ENCODE data around the gene SEC61A1.

DNA sequence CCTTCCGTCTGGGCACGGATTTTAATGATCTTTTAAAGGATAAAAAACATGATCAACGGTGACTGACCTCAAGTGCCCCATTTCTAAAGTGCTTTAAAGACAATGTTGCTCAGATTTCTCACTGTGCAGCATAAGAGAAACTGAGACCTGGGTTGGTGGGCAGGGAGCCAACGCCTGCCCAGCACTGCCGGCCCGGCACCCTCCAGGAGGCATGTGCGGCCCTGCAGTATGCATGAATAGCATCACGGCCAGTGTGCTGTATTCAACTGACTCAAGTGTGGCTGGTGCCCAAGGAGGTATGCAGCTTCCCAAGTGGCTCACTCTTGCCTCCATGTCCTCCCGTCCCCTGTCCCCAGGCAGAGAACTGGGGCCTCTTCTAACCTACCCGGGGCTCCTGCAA lies 30.3 kb downstream of the SEC61A1 start:
- TF ChIP-seq, protein P1, sequence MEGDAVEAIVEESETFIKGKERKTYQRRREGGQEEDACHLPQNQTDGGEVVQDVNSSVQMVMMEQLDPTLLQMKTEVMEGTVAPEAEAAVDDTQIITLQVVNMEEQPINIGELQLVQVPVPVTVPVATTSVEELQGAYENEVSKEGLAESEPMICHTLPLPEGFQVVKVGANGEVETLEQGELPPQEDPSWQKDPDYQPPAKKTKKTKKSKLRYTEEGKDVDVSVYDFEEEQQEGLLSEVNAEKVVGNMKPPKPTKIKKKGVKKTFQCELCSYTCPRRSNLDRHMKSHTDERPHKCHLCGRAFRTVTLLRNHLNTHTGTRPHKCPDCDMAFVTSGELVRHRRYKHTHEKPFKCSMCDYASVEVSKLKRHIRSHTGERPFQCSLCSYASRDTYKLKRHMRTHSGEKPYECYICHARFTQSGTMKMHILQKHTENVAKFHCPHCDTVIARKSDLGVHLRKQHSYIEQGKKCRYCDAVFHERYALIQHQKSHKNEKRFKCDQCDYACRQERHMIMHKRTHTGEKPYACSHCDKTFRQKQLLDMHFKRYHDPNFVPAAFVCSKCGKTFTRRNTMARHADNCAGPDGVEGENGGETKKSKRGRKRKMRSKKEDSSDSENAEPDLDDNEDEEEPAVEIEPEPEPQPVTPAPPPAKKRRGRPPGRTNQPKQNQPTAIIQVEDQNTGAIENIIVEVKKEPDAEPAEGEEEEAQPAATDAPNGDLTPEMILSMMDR (IDR thresholded peaks at IDR 0.05): no peak
- TF ChIP-seq TCF7L2 (IDR thresholded peaks at IDR 0.05; ENCODE audit: low read depth, low read length) (no peak), POLR2AphosphoS5 (IDR thresholded peaks at IDR 0.05; ENCODE audit: low read depth, low read length) (no peak), SIN3A (IDR thresholded peaks at IDR 0.05; ENCODE audit: borderline replicate concordance, insufficient read depth, low read depth, low read length) (no peak)
- TF ChIP-seq, protein P2, sequence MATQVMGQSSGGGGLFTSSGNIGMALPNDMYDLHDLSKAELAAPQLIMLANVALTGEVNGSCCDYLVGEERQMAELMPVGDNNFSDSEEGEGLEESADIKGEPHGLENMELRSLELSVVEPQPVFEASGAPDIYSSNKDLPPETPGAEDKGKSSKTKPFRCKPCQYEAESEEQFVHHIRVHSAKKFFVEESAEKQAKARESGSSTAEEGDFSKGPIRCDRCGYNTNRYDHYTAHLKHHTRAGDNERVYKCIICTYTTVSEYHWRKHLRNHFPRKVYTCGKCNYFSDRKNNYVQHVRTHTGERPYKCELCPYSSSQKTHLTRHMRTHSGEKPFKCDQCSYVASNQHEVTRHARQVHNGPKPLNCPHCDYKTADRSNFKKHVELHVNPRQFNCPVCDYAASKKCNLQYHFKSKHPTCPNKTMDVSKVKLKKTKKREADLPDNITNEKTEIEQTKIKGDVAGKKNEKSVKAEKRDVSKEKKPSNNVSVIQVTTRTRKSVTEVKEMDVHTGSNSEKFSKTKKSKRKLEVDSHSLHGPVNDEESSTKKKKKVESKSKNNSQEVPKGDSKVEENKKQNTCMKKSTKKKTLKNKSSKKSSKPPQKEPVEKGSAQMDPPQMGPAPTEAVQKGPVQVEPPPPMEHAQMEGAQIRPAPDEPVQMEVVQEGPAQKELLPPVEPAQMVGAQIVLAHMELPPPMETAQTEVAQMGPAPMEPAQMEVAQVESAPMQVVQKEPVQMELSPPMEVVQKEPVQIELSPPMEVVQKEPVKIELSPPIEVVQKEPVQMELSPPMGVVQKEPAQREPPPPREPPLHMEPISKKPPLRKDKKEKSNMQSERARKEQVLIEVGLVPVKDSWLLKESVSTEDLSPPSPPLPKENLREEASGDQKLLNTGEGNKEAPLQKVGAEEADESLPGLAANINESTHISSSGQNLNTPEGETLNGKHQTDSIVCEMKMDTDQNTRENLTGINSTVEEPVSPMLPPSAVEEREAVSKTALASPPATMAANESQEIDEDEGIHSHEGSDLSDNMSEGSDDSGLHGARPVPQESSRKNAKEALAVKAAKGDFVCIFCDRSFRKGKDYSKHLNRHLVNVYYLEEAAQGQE (IDR thresholded peaks at IDR 0.05; ENCODE audit: insufficient read depth in 1 of 2, low read depth in 2 of 2, low read length in 1 of 2): no peak
